Upper lobe of left lung (tissue), 6 donors: Measurements from ENCODE around the gene MZT2A. TPM values are rescaled to one million over a fixed set of nuclear protein-coding genes. Genes with fewer than 3 reads are reported as not detected.
"Not testable (repeated sequence)": the region's sequence is repeated elsewhere in the genome, so short reads cannot be mapped to it uniquely, and the experiment has no call there.

ENCODE experiments used
- ATAC-seq, 2 donors: fragments of 200-7000 bp; cut with Tn5 transposase; one replicate each; pipeline ENCODE4 v1.9.1; 2022; ENCODE audit warnings: mild to moderate bottlenecking in 2 of 2, moderate library complexity in 2 of 2; ENCODE audit not compliant: low FRiP score in 2 of 2
- DNase-seq, 2 donors: peaks; one replicate each; pipeline ENCODE4 v3.0.0-alpha.2; 2019 to 2020
- H3K27ac ChIP-seq, 4 donors: fragments of 200-600 bp; sonication (generic); one replicate each; pipeline ENCODE4 v1.5.1; 2016 to 2019
- H3K27me3 ChIP-seq, 4 donors: fragments of 200-600 bp; sonication (generic); one replicate each; pipeline ENCODE4 v1.5.1; 2017 to 2019
- H3K36me3 ChIP-seq, 4 donors: fragments of 200-600 bp; sonication (generic); one replicate each; pipeline ENCODE4 v1.5.1; 2016 to 2019
- H3K4me1 ChIP-seq, 4 donors: fragments of 200-600 bp; sonication (generic); one replicate each; pipeline ENCODE4 v1.5.1; 2018 to 2019
- H3K4me3 ChIP-seq, 4 donors: fragments of 200-600 bp; sonication (generic); one replicate each; pipeline ENCODE4 v1.5.1; 2017 to 2019; ENCODE audit warnings: mild to moderate bottlenecking in 2 of 4, moderate library complexity in 1 of 4
- H3K9me3 ChIP-seq, 4 donors: fragments of 200-600 bp; sonication (generic); one replicate each; pipeline ENCODE4 v1.5.1; 2018 to 2019
- EP300 ChIP-seq, 4 donors: sonication (generic); formaldehyde crosslinking; IDR thresholded peaks; one replicate each; pipeline ENCODE4 v1.5.1; 2017; ENCODE audit warnings: antibody characterized with exemption in 4 of 4, control low read depth in 2 of 4
- POLR2A ChIP-seq, 4 donors: fragments of 450-650 bp; IDR thresholded peaks; one replicate each; pipeline ENCODE4 v1.5.1; 2016 to 2017; ENCODE audit warnings: antibody characterized with exemption in 4 of 4, mild to moderate bottlenecking in 2 of 4
- POLR2AphosphoS5 ChIP-seq, 2 donors: sonication (generic); formaldehyde crosslinking; IDR thresholded peaks; one replicate each; pipeline ENCODE4 v1.5.1; 2017; ENCODE audit warnings: antibody characterized with exemption in 2 of 2
- WGBS, 2 donors: methylation state at CpG; one replicate each; pipeline ENCODE4 v1.1.5; 2017 to 2018; 5-methylcytosine and 5-hydroxymethylcytosine counted together
- total RNA-seq, 6 donors: library from RNA; depleted of rRNA in 4 of 6; stranded (reverse); fragments of >200 nt in 4 of 6; gene quantifications; one replicate each; pipeline versions ENCODE4 v1.1.0 to v1.2.1, GENCODE V29; 2016 to 2021
- TF ChIP-seq, protein P1 (sequence below), 6 experiments: fragments of 450-650 bp in 4 of 6; fragments of 200-600 bp in 2 of 6; sonication (generic) in 2 of 6; IDR thresholded peaks; one replicate each; pipeline ENCODE4 v1.5.1; 2016 to 2019; ENCODE audit warnings: antibody characterized with exemption in 6 of 6
- donor health status: DM: no; HTN: no; CAD: no; lungs with moderate emphysema.
- donor health status: DM: no; HTN: yes; CAD: no; lungs with severe emphysema.

Gene MZT2A
- total RNA-seq, 6 donors from 2014 or later = 15.7 to 66.9 (median 47.4) TPM

DNA sequence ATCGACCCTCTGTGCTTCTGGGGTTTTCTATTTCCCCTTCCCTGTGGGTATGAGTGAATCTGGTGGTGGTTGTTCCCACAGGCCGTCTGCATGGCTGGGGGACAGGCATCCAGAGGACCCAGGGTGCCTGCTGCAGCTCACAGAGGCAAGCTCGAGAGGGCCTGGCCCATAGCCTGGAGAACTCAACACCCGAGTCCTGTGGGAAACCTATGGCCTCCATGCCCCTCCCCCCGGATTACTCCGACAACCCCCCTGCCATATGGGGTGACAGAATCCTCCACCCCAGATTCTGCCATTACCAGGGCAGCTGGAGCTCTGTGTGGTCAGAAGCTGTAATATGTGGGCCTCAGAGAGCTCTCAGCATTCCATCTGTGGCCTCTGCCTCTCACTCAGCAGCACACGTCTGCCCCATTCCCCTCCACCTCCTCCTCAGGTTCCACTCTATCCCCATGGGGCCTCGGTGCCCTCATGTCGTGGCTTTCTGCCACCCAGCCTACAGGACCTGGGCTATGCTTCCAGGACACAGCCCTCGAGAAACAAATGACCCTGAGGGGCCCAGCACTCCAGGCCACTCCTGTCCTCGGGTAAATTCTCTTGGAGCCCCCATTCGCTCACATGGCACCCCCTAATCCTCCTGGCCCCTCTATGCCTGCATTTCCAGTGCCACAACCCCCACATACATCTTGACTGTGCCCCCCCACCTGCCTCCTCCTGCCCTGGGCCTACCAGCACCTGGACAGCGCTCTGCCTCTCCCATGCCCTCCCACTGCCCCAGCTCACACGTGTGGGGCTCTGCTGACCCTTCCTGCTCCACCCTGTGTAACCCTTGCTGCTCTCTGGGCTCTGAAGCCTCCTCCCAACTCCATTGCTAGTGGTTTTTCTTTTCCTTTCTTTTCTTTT is 3.6 kb downstream of the MZT2A start:
- TF ChIP-seq EP300 (IDR thresholded peaks at IDR 0.05) (no peak), POLR2AphosphoS5 (IDR thresholded peaks at IDR 0.05) (no peak), POLR2A (IDR thresholded peaks at IDR 0.05) (no peak)
- TF ChIP-seq, protein P1, sequence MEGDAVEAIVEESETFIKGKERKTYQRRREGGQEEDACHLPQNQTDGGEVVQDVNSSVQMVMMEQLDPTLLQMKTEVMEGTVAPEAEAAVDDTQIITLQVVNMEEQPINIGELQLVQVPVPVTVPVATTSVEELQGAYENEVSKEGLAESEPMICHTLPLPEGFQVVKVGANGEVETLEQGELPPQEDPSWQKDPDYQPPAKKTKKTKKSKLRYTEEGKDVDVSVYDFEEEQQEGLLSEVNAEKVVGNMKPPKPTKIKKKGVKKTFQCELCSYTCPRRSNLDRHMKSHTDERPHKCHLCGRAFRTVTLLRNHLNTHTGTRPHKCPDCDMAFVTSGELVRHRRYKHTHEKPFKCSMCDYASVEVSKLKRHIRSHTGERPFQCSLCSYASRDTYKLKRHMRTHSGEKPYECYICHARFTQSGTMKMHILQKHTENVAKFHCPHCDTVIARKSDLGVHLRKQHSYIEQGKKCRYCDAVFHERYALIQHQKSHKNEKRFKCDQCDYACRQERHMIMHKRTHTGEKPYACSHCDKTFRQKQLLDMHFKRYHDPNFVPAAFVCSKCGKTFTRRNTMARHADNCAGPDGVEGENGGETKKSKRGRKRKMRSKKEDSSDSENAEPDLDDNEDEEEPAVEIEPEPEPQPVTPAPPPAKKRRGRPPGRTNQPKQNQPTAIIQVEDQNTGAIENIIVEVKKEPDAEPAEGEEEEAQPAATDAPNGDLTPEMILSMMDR (IDR thresholded peaks at IDR 0.05) = no peak
- WGBS, 2 donors = 79 to 83% methylated on average over 12 to 14 of the region's 14 CpGs
- Histone ChIP-seq H3K27me3 (no peaks in the 10 kb centered on the region), H3K4me1 (peaks cover 7 to 12% (median 10%) of the 10 kb centered on the region in 4 donors), H3K27ac (no peak overlapping the region), H3K4me3 (no peak overlapping the region), H3K36me3 (no peaks in the 10 kb centered on the region), H3K9me3 (no peaks in the 10 kb centered on the region)
- no peak for ATAC-seq
- no peak for DNase-seq

DNA sequence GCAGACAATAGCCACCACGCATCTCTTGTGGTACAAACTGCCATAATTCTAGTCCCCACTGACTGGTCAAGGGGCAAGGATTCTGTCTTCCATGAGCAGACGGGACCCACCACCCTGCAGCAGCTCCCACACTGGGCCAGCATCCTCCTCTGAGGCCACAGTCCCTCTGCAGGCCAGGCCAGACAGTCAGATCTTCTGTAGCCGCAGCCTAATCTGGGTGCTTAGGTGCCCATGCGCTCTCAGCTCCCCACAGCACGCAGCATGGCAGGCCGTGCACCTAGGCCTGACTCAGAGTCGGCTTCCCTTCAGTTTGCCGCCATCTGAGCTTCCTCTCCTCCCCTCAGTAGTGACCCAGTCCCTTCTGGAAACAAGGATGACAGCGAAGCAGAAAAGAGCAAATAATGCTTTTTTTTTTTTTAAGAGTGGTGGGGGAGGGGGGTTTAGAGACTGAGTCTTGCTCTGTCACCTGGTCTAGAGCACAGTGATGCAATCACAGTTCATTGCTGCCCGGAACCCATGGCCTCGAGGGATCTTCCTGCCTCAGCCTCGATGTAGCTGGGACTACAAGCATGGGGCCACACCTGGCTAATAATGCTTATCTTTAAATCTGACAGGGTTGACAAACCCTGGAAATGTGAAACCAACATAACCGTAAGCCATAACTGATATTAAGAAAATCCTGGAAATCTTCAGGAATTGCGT is 5.8 kb downstream of the MZT2A start:
- DNase-seq, H3K4me3 ChIP-seq, H3K36me3 ChIP-seq, H3K9me3 ChIP-seq, H3K4me1 ChIP-seq, ATAC-seq, H3K27me3 ChIP-seq, H3K27ac ChIP-seq: not testable (repeated sequence)
- 92 to 94% methylated on average over 13 to 14 of the region's 14 CpGs for WGBS, 2 donors

DNA sequence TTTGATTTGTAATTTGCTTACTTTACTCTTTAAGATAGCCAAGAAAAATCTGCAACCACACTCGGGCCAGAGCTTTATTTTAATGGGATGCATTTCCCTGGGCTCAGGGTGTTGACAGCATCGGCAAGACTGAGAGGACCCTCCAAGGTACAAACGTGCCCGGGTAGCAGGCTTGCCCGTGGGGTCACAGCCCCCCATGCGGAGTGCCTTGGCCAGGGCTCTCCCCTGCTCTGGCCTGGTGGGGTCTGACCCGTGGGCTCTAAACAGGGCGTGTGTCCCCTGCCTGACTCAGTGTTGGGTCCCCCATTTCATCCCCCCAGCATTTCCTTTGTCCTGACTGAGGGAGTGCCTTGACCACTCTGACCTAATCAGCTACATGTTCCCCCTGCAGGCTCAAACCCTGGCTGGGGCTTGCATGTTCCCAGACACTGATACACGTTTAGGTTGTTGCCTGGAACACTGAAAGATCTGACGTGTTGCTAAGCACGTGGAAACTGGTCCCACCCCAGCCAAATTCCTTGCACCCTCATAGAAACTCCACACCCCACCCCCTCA is 7.2 kb downstream of the MZT2A start:
- DNase-seq = not testable (repeated sequence)
- 80 to 89% methylated on average over 4 to 9 of the region's 11 CpGs for WGBS, 2 donors

DNA sequence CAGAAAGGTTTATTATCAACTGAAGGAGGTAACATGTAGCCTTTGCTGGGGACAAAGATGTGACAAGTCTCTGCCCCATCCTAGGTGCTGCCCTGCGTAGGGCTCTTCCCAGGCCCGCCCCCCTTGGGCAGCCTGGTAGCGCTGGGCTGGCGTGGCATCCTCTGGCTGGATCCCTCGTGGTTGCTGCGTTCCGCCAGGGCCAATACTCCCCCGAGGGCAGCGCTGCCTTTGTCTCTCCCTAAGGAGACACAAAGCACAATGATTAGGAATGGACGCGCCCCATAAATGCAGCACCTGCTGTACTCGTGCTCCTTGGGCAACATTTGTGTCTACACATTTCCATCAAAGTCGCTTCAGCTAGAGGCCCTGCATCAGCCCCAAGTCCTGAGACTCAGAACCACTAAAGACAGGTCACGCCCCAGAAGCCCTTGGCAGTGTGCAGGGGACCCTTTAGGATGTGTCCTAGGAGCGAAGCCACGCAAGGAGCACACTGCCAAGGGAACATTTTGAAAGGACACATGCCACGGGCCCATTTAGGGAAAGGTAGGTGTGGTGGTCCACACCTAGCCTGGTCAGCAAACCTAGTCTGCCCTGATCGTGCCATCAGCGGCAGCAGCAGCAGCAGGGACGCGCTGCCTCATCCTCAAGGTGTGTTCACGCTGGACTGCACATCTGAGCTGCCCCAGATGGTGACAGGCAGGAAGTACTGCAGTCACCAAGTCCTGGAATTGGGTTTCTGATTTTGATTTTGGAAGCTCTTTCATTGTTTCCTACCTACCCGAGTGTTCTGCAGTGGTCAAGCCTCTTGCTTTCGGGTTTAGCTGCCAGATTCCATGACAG is 8.0 kb downstream of the MZT2A start:
- 87 to 94% methylated on average over 22 to 23 of the region's 24 CpGs for WGBS, 2 donors
- H3K27ac ChIP-seq, H3K4me1 ChIP-seq, H3K9me3 ChIP-seq, H3K36me3 ChIP-seq, H3K4me3 ChIP-seq, H3K27me3 ChIP-seq: not testable (repeated sequence)
- ATAC-seq (peak in 1 of 2 donors; percentile 14), DNase-seq (peak in 1 of 2 donors; percentile 44)

More for the DNA sequence above, 7.2 kb downstream of the MZT2A start:
- H3K9me3 ChIP-seq, H3K4me1 ChIP-seq, H3K36me3 ChIP-seq, H3K27ac ChIP-seq, ATAC-seq, H3K4me3 ChIP-seq, H3K27me3 ChIP-seq: not testable (repeated sequence)

DNA sequence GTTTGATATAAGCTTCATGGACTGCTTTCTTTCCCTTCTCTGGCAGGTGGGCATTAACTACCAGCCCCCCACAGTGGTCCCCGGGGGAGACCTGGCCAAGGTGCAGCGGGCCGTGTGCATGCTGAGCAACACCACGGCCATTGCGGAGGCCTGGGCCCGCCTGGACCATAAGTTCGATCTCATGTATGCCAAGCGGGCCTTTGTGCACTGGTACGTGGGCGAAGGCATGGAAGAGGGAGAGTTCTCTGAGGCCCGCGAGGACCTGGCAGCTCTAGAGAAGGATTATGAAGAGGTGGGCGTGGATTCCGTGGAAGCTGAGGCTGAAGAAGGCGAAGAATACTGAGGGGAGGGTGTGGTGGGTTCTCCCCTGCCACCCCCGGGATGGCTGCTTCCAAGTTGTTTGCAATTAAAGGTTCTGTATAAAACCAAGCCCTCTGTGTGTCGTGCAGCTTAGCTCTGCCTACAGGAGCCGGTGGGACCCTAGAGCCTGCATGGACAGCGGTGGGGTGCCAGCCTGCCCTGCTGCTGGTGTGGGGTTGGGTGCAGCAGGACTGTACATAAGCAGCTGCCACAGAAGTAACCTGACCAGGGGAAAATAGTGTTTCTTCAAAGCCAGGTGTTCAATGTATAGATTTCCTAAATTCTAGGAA is 9.6 kb downstream of the MZT2A start:
- H3K9me3 ChIP-seq, H3K4me3 ChIP-seq, H3K4me1 ChIP-seq, H3K36me3 ChIP-seq, H3K27ac ChIP-seq, H3K27me3 ChIP-seq, DNase-seq, ATAC-seq: not testable (repeated sequence)
- 95 to 99% methylated on average over 13 to 19 of the region's 19 CpGs for WGBS, 2 donors

DNA sequence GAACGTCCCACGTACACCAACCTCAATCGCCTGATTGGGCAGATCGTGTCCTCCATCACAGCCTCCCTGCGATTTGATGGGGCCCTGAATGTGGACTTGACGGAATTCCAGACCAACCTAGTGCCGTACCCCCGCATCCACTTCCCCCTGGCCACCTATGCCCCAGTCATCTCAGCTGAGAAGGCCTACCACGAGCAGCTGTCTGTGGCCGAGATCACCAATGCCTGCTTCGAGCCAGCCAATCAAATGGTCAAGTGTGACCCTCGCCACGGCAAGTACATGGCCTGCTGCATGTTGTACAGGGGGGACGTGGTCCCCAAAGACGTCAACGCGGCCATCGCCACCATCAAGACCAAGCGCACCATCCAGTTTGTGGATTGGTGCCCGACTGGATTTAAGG is 11.8 kb downstream of the MZT2A start:
- H3K36me3 ChIP-seq, ATAC-seq, DNase-seq, H3K9me3 ChIP-seq, H3K27me3 ChIP-seq, H3K4me3 ChIP-seq, H3K4me1 ChIP-seq, H3K27ac ChIP-seq: not testable (repeated sequence)
- WGBS, 2 donors = 98% methylated on average over 8 to 16 of the region's 20 CpGs

DNA sequence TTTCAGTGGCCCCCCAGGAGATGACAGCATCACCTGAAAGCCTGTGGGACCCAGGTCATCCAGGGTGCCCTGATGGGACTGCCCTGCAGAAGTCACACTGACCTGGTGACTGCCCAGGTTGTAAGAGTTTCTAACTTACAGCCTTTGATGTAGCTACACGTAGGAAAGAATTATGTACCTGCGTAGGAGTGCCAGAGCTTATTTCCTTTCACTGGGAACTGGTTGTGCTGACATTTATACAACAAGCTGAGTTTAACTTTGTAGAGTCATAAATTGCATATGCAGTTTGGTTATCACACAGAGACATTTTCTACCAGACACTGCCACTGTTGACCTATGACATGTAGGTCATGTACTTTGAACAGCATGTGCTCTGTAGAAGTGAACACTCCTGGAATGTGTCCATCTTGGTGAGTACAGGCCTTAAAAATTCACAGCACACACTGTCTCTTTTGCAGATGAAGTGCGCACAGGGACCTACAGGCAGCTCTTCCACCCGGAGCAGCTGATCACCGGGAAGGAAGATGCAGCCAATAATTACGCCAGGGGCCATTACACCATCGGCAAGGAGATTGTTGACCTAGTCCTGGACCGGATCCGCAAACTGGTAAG is 13.2 kb downstream of the MZT2A start:
- H3K36me3 ChIP-seq, DNase-seq, H3K27ac ChIP-seq, H3K9me3 ChIP-seq, H3K27me3 ChIP-seq, H3K4me1 ChIP-seq, ATAC-seq, H3K4me3 ChIP-seq: not testable (repeated sequence)
- WGBS, 2 donors = 92 to 98% methylated on average over 8 to 9 of the region's 9 CpGs

DNA sequence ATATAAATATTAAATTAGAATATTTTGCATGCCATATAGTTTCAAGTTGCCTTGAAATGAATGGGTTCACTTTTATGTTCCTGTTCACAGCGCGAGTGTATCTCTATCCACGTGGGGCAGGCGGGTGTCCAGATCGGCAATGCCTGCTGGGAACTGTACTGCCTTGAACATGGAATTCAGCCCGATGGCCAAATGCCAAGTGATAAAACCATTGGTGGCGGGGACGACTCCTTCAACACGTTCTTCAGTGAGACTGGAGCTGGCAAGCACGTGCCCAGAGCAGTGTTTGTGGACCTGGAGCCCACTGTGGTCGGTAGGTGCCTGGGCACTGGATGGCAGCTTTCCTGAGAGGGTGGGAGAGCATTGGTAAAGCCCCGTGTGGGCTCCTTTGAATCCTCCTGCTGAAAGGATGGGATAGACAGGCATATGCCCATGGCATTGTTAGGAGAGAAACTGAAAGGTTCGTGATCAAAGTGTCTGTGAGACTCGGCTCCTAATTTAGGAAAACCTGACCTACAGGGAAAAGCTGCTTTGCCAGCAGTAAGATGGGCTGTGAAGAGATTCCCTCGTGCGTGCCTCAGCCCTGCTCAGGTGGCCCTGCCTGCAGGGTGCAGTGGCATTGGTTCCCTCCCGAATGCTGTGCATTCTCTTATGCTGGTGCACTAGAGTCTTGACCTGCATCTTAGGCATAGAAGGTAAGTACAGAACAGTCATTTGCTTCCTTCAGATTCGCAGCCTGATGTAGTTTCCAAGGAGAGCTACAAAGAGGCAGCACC is 13.9 kb downstream of the MZT2A start:
- not testable (repeated sequence) for ATAC-seq, H3K4me1 ChIP-seq, H3K4me3 ChIP-seq, H3K36me3 ChIP-seq, H3K9me3 ChIP-seq, H3K27me3 ChIP-seq, H3K27ac ChIP-seq, DNase-seq
- 87 to 92% methylated on average over 11 to 12 of the region's 18 CpGs for WGBS, 2 donors

DNA sequence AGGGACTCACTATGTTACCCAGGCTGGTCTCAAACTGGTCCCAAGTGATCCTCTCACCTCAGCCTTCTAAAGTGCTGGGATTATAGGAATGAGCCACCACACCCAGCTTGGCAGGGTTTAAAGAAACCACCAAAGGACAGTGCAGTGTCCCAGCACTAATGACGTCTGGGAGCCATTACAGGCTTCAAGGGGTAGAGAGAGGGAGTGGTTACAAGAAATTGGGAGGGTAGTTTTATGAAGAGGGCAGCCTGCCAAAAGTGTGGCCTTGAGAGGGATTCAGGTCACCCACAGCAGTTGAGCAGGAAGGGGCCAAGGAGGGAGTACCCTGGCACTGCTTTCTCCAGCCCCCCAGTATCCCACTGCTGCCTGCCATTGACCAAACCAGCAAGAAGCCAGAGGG is 15.0 kb downstream of the MZT2A start:
- H3K4me1 ChIP-seq, DNase-seq, ATAC-seq, H3K27ac ChIP-seq, H3K27me3 ChIP-seq, H3K4me3 ChIP-seq, H3K36me3 ChIP-seq, H3K9me3 ChIP-seq: not testable (repeated sequence)
- WGBS, 2 donors = 59 to 64% methylated on average over 1 of the region's 1 CpG
